GM12865 (cell line): Measurements from ENCODE around the gene FOXO6.

Experiments
- DNase-seq: peaks from one replicate; pipeline ENCODE4 v3.0.0; 2010; ENCODE audit warnings: low read depth
- H3K4me3 ChIP-seq: 2 replicates; pipeline ENCODE4 v1.5.1; 2011; ENCODE audit warnings: mild to moderate bottlenecking, low read depth, low read length, control low read depth
- TF ChIP-seq, protein P1 (sequence below): IDR thresholded peaks from 2 replicates; pipeline ENCODE4 v1.5.1; 2011; ENCODE audit warnings: low read length, control low read depth, low read depth, inconsistent platforms; ENCODE audit not compliant: insufficient read depth; ENCODE audit errors: missing control alignments

The FOXO6 gene

DNA sequence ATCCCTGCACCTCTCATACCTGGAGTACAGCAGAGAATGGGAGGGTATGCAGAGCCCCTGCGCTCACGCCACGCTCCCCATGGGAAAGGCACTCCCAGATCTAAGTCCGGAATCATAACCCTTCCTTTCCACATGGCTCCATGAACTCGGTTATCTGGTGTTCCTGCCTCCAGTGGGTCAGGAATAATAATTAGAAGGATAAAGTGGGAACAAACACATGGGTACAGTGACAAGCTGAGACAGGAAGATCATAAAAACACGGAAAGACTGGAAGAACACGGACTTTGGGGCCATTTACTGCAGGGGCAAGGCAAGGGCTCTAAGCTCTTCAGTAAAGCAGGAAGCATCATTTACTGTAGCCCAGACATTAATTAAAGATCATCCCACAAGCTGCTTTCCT lies 48.6 kb downstream of the FOXO6 start:
- DNase-seq, result no peak
- no peak overlapping the region for H3K4me3 ChIP-seq
- TF ChIP-seq, protein P1, sequence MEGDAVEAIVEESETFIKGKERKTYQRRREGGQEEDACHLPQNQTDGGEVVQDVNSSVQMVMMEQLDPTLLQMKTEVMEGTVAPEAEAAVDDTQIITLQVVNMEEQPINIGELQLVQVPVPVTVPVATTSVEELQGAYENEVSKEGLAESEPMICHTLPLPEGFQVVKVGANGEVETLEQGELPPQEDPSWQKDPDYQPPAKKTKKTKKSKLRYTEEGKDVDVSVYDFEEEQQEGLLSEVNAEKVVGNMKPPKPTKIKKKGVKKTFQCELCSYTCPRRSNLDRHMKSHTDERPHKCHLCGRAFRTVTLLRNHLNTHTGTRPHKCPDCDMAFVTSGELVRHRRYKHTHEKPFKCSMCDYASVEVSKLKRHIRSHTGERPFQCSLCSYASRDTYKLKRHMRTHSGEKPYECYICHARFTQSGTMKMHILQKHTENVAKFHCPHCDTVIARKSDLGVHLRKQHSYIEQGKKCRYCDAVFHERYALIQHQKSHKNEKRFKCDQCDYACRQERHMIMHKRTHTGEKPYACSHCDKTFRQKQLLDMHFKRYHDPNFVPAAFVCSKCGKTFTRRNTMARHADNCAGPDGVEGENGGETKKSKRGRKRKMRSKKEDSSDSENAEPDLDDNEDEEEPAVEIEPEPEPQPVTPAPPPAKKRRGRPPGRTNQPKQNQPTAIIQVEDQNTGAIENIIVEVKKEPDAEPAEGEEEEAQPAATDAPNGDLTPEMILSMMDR, result no peak

DNA sequence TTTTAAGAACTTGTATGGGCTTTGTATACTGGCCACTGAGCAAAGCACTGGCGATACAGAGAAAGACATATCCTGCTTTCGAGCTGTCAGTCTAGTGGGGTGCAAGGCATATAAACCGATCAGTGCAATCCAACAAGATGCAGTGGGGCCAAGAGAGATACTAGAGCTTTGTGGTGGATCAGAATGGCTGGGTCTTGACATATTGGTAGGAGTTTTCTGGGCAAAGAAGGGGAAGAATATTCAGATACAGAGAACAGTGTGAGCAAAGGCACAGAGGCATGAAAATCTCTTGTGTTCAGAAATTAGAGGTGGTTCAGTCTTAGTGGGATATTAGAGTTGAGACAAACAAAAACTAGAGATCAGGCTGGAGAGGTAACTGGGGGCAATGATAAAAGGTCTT lies 49.2 kb downstream of the FOXO6 start:
- no peak for DNase-seq
- H3K4me3 ChIP-seq, result no peak overlapping the region
- TF ChIP-seq, protein P1, result no peak

DNA sequence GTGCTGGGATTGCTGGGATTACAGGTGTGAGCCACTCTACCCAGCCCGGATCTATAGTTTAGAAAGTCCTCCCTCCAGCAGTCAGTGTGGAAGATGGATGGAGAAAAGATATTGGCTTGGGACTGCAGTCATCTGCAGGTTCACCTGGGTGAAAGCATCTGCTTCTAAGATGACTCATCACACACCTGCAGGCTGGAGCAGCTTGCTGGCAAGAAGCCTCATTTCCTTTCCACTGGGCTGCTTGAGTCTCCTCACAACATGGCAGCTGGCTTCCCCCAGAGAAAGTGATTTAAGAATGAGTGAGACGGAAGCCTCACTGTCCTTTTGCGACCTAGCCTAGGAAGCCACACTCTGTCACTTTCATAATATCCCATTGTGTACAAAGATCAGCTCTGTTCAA lies 50.0 kb downstream of the FOXO6 start:
- no peak overlapping the region for H3K4me3 ChIP-seq
- peak; percentile 33 for DNase-seq
- TF ChIP-seq, protein P1, result no peak

DNA sequence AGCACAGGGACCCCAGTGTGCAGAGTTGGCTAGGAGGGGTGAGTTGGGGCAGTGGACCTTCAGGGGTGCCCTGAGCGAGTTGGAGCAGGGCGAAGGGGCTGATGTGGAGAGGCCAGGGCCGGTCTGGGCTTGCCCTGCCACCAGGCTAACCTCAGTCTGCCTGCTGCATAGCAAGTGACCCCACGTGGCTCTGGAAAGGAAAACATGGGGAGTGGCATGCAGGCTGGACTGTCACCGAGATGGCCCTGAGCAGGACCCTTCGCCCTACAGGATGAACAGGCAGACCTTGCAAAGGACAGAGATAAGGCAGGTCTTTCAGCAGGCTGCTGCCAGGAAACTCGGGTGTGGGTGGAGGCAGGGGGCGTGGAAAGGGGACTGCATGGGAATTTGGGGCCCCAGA lies 51.5 kb downstream of the FOXO6 start:
- TF ChIP-seq, protein P1, result no peak
- no peak overlapping the region for H3K4me3 ChIP-seq
- DNase-seq, result no peak

DNA sequence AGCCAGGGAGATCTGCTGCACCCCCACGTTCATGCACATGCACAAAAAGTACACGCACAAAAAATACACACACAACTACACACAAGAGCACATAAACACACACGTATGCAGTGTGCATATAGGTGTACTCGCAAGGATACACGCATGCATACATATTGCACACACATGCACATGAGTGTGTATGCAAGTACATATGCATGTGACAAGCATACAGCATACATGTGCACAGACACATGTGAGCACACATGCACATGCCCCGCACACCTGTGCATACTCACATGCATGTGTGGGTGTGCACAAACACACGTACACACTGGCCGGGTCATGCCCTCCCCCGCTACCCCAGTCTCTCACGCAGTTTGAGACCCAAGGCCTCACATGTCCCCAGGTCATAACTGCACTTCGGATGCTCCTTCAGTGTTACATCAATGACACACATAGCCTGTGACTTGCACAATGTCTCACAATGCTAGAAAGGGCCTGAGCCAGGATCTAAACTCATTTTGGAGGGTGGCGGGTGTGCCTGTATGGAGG lies 52.6 kb downstream of the FOXO6 start:
- TF ChIP-seq, protein P1, result no peak
- no peak overlapping the region for H3K4me3 ChIP-seq
- no peak for DNase-seq

DNA sequence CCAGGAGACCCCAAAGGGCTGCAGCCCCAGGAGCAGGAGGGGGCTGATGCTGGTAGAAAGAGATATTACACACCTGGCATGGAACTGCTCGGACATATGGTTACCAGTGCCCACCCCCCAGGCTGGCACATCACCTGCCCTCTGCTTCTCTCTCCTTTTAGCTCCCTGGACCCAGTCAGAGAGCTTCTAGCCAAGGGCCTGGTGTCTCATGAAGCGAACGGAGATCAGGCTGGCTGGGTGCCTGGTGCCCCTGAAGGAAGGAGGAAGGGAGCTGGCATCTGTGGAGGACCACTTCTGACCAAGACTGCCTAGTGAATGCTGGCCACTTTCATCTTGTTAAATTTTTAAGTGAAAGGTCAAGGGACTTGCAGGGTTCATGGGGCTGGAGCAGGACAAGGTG lies 53.1 kb downstream of the FOXO6 start:
- DNase-seq, result no peak
- no peak overlapping the region for H3K4me3 ChIP-seq
- TF ChIP-seq, protein P1, result no peak

DNA sequence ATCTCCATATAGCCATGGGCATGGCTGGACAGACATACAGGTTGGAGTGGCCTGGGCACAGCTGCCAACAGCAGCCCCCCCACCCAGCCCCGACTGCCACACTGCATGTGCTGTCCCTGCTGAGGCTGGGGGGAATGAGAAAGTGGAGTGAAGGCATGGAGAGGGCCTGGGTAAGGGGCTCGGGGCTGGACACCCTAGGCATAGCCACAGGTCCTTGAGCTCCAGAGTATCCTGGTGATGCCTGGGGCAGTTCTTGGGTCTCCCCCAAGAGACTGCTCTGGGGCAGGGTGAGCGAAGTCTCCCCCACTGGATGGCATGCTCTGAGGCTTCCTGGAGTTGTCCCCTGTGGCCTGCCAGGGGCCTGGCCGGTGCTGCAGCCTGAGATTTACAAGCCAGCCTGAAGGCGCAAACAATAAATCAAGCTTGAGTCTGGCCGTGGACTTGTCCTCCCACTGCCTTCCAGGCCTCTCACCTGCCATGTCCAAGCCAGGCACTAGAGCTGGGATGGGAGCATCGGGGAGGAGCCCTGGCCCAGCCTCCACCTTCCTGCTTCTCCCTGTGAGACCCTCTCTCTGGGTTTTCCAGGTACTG lies 53.6 kb downstream of the FOXO6 start:
- TF ChIP-seq, protein P1, result no peak
- no peak for DNase-seq
- H3K4me3 ChIP-seq, result no peak overlapping the region
